ENCODE data around the gene MCF2L2.
"Not testable (repeated sequence)": the region's sequence is repeated elsewhere in the genome, so short reads cannot be mapped to it uniquely, and the experiment has no call there.

The MCF2L2 gene

DNA sequence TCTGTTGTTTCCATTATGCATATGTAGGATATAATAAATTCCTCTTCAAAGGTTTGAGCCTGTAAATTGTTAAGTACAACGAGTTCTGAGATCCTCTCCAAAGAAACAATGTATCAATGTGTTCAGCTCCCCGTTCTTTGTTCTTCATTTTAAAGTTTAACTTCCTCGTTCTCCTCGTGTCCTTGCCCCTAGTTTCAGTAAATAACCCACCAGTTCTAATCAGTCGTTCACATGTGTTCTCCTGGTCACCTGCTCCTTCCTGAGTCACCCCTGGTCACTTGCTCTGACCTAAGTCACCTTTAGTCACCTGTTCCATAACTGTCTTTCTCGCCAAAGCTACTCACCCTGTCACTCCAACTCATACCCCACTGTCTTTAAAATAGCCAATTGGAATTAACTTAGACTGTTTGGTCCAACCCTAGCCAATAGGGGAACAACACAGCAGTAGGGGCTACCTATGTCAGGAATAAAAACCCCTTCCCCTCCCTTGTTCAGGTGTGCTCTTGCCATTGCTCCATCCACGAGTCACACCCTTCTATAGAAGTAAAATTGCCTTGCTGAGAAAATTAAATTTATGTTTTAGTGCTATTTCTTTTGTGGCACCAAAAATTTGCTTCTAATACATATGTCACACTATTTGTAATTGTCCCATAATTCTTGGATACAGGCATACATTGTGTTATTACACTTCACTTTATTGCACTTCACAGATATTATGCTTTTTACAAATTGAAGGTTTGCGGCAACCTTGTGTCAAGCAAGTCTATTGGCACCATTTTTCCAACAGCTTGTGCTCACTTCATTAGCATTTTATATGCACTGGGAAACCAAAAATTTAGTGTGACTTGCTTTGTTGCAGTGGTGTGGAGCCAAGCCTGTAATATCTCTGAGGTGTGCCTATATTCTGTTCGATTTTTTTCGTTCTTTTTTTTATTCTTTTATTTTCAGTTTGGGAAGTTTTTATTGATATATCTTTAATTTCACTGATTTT, 15.3 kb upstream of the MCF2L2 start:
- TF ChIP-seq, protein P1, sequence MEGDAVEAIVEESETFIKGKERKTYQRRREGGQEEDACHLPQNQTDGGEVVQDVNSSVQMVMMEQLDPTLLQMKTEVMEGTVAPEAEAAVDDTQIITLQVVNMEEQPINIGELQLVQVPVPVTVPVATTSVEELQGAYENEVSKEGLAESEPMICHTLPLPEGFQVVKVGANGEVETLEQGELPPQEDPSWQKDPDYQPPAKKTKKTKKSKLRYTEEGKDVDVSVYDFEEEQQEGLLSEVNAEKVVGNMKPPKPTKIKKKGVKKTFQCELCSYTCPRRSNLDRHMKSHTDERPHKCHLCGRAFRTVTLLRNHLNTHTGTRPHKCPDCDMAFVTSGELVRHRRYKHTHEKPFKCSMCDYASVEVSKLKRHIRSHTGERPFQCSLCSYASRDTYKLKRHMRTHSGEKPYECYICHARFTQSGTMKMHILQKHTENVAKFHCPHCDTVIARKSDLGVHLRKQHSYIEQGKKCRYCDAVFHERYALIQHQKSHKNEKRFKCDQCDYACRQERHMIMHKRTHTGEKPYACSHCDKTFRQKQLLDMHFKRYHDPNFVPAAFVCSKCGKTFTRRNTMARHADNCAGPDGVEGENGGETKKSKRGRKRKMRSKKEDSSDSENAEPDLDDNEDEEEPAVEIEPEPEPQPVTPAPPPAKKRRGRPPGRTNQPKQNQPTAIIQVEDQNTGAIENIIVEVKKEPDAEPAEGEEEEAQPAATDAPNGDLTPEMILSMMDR (IDR thresholded peaks at IDR 0.05; ENCODE audit: low read depth, low read length, missing control alignments): no peak
- DNase-seq (ENCODE audit: low read depth): no peak
- no peak overlapping the region for H3K4me3 ChIP-seq (ENCODE audit: low read depth, low read length)

GRCh38 chr3:183442994-183443393, 14.6 kb upstream of the MCF2L2 start:
- no peak for DNase-seq (ENCODE audit: low read depth)
- no peak overlapping the region for H3K4me3 ChIP-seq (ENCODE audit: low read depth, low read length)
- TF ChIP-seq, protein P1 (IDR thresholded peaks at IDR 0.05; ENCODE audit: low read depth, low read length, missing control alignments): no peak

GRCh38 chr3:183440521-183440920, 12.1 kb upstream of the MCF2L2 start:
- not testable (repeated sequence) for DNase-seq (ENCODE audit: low read depth)

DNA sequence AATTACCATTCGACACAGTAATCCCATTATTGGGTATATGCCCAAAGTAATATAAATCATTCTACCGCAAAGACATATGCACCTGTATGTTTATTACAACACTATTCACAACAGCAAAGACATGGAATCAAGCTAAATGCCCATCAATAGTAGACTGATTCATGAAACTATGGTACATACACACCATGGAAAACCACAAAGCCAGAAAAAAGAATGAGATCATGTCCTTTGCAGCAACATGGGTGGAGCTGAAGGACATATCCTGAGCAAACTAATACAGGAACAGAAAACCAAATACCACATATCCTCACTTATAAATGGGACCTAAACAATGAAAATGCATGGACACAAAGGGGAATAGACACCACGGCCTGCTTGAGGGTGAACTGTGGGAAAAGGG, 11.1 kb upstream of the MCF2L2 start:
- H3K4me3 ChIP-seq (ENCODE audit: low read depth, low read length): no peak overlapping the region
- DNase-seq (ENCODE audit: low read depth): no peak
- TF ChIP-seq, protein P1 (IDR thresholded peaks at IDR 0.05; ENCODE audit: low read depth, low read length, missing control alignments): no peak

More at GRCh38 chr3:183440521-183440920, 12.1 kb upstream of the MCF2L2 start:
- H3K4me3 ChIP-seq (ENCODE audit: low read depth, low read length): not testable (repeated sequence)

GRCh38 chr3:183438735-183439134, 10.3 kb upstream of the MCF2L2 start:
- no peak overlapping the region for H3K4me3 ChIP-seq (ENCODE audit: low read depth, low read length)
- TF ChIP-seq, protein P1 (IDR thresholded peaks at IDR 0.05; ENCODE audit: low read depth, low read length, missing control alignments): no peak
- DNase-seq (ENCODE audit: low read depth): no peak

GRCh38 chr3:183437666-183438564, 9.5 kb upstream of the MCF2L2 start:
- no peak overlapping the region for H3K4me3 ChIP-seq (ENCODE audit: low read depth, low read length)
- DNase-seq (ENCODE audit: low read depth): no peak
- TF ChIP-seq, protein P1 (IDR thresholded peaks at IDR 0.05; ENCODE audit: low read depth, low read length, missing control alignments): no peak

DNA sequence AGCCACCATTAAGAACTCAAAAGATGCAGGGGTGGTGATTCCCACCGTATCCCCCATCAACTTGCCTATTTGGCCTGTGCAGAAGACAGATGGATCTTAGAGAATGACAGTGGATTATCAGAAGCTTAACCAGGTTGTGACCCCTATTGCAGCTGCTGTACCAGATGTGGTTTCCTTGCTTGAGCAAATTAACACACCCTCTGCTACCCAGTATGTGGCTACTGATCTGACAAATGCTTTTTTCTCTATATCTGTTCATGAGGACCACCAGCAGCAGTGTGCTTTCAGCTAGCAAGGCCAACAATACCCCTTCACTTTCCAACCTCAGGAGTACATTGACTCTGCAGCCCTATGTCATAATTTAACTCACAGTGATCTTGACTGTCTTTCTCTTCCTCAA, 8.6 kb upstream of the MCF2L2 start:
- no peak overlapping the region for H3K4me3 ChIP-seq (ENCODE audit: low read depth, low read length)
- TF ChIP-seq, protein P1 (IDR thresholded peaks at IDR 0.05; ENCODE audit: low read depth, low read length, missing control alignments): no peak
- DNase-seq (ENCODE audit: low read depth): no peak
